Right lung (tissue), 5 donors: ENCODE results near the gene CABP4. TPM values are rescaled to one million over a fixed set of nuclear protein-coding genes. Genes with fewer than 3 reads are reported as not detected.

ENCODE experiments used
- DNase-seq, 2 donors: peaks; one replicate each; pipeline ENCODE4 v3.0.0-alpha.2; 2013
- polyA plus RNA-seq, 5 donors: library from polyadenylated mRNA; unstranded; fragments of 120-200 nt; gene quantifications; one replicate each; pipeline versions ENCODE4 v1.2.1 to v1.2.3, GENCODE V29; 2013; ENCODE audit warnings: inconsistent platforms in 1 of 5, low replicate concordance in 1 of 5; ENCODE audit not compliant: insufficient read length in 5 of 5, insufficient read depth in 1 of 5

CABP4 gene
- polyA plus RNA-seq, 5 donors: 1.9 to 2.5 (median 2.2) TPM

GRCh38 chr11:67495234-67496005 lies 40.3 kb downstream of the CABP4 start:
- no peak for DNase-seq

- DNase-seq: no peak
These were observed 41.0 kb downstream of the CABP4 start for GRCh38 chr11:67496113-67496512.

- DNase-seq: no peak
These were observed 42.6 kb downstream of the CABP4 start for GRCh38 chr11:67497656-67498291.

GRCh38 chr11:67498544-67498972 lies 43.4 kb downstream of the CABP4 start:
- no peak for DNase-seq

- DNase-seq: no peak
These were observed 44.8 kb downstream of the CABP4 start for GRCh38 chr11:67499808-67500483.

- no peak for DNase-seq
These were observed 45.3 kb downstream of the CABP4 start for GRCh38 chr11:67500484-67500821.

- DNase-seq: no peak
These were observed 45.9 kb downstream of the CABP4 start for GRCh38 chr11:67500831-67501715.

GRCh38 chr11:67501854-67502253 lies 46.7 kb downstream of the CABP4 start:
- DNase-seq: no peak

GRCh38 chr11:67502328-67502979 lies 47.3 kb downstream of the CABP4 start:
- no peak for DNase-seq

GRCh38 chr11:67503119-67504004 lies 48.2 kb downstream of the CABP4 start:
- no peak for DNase-seq

- peak; percentile 23 to 31 for DNase-seq
These were observed 49.1 kb downstream of the CABP4 start for GRCh38 chr11:67504005-67504949.

- peak; percentile 45 to 66 for DNase-seq
These were observed 49.9 kb downstream of the CABP4 start, which contains the start of gene PITPNM1 for GRCh38 chr11:67504950-67505581. TSS of gene PITPNM1 (minus strand) at chr11:67505363. CDS start at chr11:67504180, 1,183 bp downstream.

GRCh38 chr11:67505605-67506396 lies 50.6 kb downstream of the CABP4 start:
- peak; percentile 80 for DNase-seq

GRCh38 chr11:67506426-67507051 lies 51.4 kb downstream of the CABP4 start:
- no peak for DNase-seq

- DNase-seq: no peak
These were observed 52.2 kb downstream of the CABP4 start for GRCh38 chr11:67507242-67507863.

GRCh38 chr11:67507864-67508485 lies 52.8 kb downstream of the CABP4 start, which contains the start of gene CDK2AP2:
TSS of gene CDK2AP2 (minus strand) at chr11:67508162. CDS start at chr11:67508082, 80 bp downstream.
- peak; percentile 94 to 95 for DNase-seq
